ENCODE measurements around the gene NTPCR.

GRCh38 chr1:232964601-232965000 is 14.2 kb downstream of the NTPCR start:
- no peak for TF ChIP-seq CTCF (IDR thresholded peaks at IDR 0.05 in 8 of 11, conservative IDR thresholded peaks at IDR 0.05 in 3 of 11)
- no peak for TF ChIP-seq POLR2A (IDR thresholded peaks at IDR 0.05)
